GM19455 (cell line): ENCODE measurements around the gene CDH4.

Source experiments
- ATAC-seq: cut with Tn5 transposase; IDR thresholded peaks from one replicate; pipeline ENCODE4 v1.9.1; 2021; ENCODE audit not compliant: unreplicated experiment

Gene CDH4

DNA sequence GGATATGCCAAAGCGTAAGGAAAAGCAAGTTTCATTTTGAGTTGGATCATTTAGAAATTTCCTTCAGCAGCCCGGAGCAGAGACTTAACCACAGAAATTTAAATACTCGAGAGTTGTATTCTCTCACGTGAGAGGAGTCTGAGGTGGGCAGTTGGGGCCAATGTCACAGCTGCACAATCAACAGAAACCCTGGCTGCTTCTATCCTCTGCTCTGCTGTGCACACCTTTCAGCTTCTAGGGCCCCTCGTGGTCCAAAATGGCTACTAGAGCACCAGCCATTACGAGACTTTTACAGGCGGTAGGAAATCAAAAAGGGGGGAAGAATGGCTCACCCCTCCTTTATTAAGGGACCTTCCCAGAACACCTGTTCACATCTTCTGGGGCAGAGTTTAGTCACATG is 659.8 kb downstream of the CDH4 start:
- ATAC-seq = no peak

DNA sequence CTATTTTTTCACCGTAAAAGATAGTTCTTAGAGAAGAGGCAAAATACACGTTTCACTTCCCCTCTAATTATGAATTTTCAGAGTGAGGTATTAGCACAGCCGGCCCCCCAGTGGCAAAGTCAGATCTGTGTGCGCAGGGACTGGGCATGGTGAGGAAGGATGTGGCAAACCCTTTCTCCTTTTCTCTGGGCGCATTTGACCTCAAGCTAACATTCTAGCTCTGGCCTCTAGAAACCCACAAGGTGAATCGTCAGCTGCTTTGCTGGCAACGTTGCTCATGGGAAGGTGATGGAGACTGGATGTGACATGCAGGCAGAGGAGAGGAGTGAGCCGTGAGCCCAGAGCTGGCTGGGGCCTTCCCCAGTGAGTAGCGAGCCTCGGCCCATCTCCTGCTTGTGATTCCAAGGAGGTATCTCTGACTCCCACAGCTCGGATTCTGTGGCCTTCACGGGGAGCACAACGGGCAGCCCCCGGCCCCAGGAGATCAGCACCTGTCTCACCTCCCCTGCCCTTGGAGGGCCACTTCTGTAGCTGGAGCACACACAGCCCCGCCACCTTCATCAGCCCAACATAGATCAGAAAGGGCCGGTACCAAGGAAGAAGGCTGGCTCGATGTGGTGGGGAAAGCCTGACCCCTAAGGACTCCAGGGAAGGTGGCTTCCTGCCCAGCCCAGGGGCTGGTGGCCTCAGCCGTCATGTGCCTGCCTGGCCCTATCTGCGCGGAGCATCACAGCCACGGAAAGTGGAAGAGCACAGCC is 660.8 kb downstream of the CDH4 start:
- no peak for ATAC-seq

DNA sequence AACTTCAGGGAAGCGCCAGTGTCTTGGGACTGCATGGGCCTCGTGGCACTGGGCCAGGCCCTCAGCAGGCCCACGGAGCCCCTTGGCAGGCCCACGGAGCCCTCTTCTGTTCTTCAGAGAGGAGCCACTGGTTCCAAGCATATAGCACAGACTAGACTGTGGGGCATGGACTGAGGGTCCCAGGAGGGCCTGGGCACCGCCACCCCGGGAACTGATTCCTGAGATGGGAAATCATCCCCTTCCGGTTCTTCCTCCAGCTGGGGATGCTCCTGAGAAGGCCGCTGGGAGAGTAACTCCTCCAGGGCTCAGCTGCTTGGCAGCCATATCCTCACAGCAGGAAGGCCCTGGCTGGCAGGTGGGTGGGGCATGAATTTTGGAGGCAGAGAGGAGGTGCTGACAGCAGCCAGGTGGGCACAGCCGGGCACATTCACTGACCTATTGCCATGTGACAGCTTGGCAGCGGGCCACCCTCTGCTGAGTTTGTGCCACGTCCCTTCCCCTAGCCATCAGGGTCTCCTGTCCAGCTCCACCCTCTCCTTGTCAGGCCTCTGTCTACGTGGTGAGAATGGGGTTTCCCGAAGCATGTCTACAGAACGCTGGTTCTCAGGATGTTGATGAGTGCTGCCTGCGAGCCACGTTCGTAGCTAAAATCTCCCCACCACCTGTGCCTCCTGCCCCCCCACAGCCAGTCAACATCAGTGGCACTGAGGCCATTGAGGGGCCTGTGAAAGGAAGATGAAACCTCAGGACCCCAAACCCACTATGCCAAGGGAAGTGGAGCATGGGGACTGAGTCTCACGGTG is 661.6 kb downstream of the CDH4 start:
- no peak for ATAC-seq

DNA sequence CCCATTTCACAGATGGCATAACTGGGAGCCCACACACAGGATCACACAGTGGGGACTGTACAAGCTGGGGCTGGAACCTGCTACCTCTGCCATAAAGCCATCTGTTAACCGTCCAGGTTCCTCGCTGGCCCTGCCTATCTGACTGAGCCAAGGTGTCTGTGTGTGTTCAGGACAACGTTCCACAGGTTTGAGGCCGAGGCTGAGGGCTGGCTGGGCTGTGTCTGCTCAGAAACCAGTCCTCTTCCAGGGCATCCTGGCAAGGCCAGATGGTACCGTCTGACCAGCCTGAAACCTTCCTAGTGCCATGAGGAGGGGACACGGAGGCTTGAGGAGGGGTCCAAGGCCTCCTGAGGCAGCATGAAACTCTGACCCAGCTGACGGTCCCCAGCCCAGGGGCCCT is 663.0 kb downstream of the CDH4 start:
- no peak for ATAC-seq

DNA sequence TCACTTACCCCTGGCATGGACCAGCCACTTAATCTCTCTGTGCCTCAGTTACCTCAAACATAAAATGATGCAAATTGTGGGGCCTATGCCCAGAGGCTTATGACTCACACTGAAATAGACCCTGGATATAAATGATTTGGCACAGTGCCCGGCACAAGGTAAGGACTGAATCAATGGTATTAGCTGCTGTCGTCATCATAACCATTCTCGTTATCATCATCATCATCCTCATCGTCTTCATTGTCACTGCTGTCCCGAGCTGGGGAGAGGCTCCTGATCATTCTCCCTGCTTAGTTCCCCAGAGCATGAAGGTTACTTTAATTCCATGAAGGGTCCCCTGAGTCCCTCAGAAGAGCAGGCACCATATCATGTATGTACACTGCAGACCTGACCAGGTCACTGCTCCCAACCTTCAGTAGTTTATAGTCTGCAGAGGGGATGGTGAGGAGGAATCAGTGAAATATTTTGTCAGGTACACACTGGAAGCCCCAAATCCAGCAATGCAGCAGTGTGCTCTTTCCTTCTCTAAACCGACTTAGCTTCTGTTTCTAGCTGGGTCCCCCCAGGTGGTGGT is 664.3 kb downstream of the CDH4 start:
- no peak for ATAC-seq

DNA sequence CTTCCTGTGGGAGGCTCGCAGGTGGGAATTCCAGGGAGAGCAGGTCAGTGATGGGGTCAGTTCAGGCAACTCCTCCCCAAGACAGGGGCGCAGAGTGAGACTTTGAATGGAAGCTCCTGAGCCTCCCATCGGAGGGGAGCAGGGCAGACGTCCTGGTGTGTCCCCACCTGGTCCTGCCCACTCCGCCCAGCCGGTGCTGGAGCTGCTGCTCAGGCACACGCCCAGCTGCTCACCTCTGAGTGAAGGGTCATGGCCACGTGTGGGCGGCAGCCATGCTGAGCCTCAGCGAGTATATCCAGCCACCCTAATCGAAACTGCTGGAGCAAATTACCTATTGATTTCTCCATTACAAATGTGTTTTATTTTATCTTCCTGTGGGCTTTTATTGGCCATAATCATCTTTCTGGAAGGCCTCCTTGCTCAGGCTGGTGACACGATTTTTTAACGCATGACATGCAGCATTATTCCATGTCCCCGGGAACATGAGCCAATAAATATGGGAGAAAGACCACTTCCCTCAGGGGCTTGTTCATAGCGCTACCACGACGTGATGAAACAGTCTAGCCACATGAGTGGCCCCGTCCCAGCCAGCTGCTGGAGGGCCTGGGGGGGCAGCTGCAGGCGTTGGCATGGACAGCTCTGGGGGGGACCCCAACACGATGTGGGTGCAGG is 665.5 kb downstream of the CDH4 start:
- no peak for ATAC-seq

DNA sequence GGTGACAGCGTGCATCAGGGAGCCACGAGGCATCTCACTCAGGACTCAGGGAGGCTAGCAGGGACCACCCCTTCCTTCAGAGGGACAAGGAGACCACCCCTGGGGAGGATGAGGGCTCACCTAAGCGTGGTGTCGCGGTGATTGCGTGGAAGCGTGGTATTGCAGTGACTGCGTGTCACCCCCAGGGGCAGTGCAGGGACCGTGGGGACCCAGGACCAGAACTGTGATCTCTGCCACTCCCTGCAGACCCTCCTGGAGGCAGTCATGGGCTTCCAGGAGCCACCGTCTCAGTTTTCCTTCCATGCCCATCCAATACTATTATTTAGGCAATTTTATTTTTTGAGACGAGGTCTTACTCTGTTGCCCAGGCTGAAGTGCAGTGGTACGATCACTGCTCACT is 666.5 kb downstream of the CDH4 start:
- ATAC-seq = no peak

DNA sequence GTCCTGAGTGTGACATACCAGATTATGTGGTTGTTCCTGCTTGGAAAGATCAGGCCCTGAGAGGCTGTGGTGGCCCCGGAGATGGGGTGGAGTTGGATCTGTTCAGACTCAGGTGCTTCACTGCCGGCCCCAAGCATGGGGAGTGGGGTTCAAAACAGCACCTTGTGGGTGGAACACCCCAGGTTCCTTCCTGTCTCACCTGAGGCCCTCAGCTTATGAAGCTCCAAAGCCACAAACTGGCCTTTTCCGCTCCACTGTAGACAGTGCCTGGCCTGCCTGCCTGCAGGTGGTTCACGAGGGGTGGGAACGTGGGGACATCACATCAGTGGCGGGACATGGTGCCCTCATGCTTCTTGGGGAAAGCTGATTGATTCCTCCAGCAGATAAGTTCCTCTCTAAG is 667.2 kb downstream of the CDH4 start:
- no peak for ATAC-seq

DNA sequence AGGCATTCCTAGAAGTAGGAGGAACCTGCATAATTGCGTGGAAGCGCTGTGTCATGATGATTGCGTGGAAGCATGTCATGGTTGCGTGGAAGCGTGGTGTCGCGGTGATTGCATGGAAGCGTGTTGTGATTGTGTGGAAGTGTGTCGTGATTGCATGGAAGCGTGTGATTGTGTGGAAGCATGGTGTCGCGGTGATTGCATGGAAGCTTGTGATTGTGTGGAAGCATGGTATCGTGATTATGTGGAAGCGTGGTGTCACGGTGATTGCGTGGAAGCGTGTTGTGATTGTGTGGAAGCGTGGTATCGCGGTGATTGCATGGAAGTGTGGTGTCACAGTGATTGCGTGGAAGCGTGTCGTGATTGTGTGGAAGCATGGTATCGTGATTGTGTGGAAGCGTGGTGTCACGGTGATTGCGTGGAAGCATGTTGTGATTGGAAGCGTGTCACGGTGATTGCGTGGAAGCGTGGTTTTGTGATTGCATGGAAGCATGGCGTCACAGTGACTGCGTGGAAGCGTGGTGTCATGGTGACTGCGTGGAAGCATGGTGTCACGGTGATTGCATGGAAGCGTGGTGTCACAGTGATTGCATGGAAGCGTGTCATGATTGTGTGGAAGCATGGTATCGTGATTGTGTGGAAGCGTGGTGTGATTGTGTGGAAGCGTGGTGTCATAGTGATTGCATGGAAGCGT is 667.8 kb downstream of the CDH4 start:
- no peak for ATAC-seq

DNA sequence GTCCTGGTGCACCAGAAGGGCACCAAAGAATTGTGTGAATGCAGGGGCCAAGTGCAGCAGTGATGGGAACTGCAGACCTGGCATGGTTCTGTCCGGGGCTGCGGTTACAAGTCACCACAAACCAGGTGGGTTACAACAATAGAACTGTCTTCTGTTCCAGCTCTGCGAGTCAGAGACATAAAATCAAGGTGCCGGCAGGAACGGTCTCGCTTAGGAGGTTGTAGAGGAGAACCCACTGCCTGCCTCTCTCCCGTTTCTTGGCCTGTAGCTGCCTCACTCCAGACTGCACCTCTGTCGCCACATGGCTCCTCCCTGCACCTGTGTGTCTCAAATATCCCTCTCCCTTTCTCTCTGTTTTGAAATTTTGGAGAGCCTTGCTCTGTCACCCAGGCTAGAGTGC is 670.4 kb downstream of the CDH4 start:
- ATAC-seq = no peak

DNA sequence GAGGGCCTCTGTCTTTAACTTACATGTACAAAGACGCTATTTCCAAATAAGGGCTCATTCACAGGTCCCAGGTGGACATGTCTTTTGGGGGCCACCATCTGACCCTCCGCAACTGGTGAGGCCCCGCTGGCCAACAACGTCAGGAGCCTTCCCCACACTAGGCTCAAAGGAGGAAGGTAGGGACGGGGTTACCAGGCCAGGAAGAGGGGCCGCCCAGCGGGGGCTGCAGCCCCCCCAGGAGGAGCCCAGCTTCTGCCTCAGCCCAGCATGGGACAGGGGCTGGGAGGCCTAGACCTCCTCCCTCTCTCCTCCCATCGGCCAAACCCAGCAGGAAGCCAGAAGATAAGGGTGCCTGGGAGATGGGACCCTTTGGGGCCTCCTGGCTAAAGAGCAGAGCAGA is 670.9 kb downstream of the CDH4 start:
- ATAC-seq = no peak

DNA sequence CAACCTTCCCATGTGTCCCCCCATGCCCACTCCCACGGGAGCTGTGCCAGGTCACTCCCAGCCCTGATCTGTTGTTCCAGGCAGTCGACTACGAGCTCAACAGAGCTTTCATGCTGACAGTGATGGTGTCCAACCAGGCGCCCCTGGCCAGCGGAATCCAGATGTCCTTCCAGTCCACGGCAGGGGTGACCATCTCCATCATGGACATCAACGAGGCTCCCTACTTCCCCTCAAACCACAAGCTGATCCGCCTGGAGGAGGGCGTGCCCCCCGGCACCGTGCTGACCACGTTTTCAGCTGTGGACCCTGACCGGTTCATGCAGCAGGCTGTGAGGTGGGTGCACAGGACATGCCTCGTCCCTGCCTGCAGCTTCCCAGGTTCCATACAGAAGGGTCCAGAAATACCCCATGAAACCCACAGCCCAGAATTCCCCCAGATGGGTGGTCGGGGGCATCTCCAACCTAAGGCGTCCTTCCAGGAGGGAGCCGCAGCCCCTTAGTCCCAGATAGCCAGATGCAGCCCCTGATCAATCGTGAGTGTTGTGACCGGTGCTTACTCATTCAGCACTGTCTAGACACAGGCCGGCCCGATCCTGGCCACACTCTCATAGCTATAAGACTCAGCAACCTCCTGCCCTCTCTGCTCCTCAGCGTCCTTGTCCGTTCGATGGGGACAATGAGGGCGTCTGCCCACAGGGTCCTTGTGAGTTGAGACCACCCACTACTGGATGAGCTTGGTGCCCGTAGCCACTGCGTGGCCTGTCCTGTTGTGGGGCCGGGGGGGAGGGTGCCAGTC is 671.5 kb downstream of the CDH4 start:
- no peak for ATAC-seq

DNA sequence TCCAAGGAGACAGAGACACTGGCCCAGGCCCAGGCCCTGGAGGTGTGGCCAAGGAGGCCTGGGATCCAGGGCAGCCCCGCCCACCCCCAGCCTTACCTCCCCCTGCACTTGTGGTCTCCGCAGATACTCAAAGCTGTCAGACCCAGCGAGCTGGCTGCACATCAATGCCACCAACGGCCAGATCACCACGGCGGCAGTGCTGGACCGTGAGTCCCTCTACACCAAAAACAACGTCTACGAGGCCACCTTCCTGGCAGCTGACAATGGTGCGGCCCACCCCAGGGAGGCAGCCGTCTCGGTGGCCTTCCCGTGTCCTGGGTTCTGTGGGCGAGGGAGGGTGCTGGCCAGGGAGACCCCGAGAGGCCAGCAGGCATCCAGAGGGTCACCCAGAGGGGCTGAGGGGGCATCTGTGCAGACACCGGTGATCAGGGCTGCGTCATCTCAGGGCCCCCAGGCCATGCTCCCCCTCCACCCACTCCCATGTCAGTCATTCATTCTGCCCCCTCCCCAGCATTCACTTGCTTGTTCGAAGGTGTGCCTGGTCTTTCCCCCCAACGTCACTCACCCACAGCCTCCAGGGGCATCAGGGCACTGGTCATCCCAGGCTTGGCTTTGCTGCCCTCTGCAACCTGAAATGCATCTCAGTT is 672.3 kb downstream of the CDH4 start:
- ATAC-seq = no peak

DNA sequence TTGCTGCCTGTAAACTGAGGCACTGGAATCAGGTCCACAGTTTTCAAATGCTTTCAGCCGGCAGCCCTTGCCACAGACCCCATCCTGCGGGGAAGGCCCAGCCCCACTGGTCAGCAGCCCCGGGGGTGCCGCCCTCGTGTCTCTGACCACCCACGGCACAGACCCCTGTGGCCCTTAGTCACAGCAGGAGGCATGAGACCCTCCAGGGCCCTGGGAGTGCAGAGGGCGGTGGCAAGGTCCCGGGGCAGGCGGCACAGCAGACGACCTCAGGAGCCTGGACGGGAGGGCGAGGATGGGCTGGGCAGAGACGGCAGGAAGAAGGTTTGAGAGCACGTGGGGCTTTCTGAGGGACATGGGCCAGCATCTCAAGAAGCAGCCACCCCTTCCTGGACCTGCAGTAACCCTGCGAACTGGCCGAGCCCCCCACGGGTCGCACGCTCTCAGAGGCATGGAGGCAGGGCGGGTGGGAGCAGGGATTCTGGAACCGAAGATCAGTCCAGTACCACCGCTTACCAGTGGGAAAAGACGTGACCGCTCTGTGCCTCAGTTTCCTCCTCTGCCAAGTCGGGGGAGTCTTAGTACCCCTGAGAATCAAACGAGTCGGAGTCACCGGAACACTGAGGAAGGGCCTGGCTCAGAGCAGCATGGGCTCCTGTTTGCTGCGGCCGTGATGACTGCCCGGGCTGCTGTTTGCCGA is 672.9 kb downstream of the CDH4 start:
- no peak for ATAC-seq

DNA sequence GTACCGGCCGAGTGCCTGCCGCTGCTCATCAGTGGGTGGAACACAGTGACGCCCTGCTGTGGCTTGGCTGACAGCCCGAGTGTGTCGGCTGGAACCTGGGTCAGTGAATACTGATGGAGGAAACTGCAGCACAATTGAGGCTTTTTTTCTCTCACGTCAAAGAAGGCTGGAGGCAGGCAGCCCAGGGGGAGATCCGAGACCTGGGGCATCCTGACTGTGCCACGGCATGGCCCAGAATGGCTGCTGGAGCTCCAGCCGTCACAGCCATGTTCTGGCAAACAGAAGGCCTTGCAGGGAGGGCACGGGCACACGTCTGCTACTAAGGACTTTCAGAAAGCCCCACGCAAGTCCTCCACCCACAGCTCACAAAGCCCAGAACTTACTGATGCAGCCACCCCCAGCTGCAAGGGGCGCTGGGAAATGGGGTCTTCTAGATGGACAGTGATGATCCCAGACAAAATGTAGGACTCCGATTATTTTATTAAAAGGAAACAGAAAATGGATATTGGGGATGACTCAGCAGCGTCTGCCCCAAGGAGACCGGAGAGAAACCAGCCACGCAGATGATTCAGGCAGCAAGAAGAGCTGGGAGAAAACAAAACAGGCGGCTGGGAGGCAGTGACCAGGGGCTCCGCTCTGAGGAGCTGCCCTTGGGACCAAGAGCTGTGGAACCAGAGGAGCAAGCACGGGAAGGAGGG is 673.6 kb downstream of the CDH4 start:
- no peak for ATAC-seq

DNA sequence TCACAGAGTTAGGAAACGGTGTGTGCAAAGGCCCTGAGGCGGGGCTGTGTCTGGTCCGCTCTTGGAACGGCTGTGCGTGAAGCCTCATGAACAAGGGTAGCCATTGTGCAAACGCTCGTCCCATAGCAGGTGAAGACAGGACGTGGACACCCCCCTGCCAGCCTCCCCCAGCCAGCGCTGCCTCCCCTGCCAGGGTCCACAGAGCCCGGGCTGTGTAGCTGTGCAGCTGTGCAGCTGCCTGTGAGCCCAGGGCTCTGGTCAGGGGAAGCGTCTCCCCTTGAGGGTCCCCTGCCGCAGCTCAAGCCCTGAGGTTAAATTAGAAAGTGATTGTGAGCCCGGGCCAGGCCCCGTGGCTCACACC is 674.2 kb downstream of the CDH4 start:
- ATAC-seq = no peak

DNA sequence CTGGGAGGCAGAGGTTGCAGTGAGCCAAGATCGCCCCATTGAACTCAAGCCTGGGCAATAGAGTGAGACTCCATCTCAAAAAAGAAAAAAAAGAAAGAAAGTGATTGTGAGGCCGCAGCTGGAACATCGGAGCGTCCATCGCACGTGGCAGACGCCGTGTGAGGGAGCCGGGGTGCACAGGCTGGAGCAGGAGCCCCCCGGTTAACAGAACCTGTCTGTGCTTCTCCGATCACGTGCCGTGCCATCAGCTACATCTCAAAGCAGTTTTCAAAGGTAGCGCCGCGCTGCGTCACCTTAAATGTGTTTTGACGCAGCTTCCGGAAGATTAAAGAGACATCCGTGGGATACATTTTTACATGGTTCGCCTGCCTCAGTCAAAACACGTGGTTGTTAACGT is 674.7 kb downstream of the CDH4 start:
- ATAC-seq = no peak

DNA sequence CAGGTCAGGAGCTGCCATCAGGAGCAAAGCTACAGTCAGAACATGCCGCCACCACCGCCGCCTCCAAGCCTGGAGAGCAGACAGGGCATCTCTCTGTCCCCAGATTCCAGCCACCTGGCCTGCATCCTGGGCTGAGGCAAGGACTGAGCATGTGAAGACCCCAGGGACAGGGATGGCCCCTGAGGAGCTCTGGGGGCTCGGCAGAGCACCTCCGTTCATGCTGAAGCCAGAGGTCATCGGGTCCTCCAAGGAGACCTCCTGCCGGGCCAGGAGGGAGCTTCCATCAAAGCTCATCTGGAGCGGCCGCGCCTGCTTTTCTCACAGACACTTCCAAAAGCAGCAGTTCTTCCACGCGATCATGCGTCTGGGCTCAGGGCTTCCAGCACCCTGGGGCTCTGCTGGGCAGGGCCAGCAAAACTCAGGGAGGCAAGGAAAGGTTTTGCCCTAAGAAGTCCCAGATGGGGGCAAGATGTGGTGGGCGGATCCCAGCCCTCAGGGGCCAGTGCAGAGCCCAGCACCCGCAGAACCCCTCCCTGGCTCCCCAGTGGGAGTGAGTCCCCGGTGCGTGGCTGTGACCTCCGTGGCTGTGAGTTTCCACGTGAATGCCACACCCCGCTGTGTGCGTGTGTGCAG is 675.2 kb downstream of the CDH4 start:
- no peak for ATAC-seq
